Measurements from ENCODE around the gene ERCC2. TPM values are rescaled to one million over a fixed set of nuclear protein-coding genes. Genes with fewer than 3 reads are reported as not detected.
"Not testable (repeated sequence)": the region's sequence is repeated elsewhere in the genome, so short reads cannot be mapped to it uniquely, and the experiment has no call there.

The ERCC2 gene
- total RNA-seq, 1 donor from 2014 or later, result 39.4 TPM

GRCh38 chr19:45334881-45335280, 35.5 kb downstream of the ERCC2 start:
- not testable (repeated sequence) for DNase-seq (ENCODE audit: low read depth, low spot score)

GRCh38 chr19:45333609-45334303, 36.6 kb downstream of the ERCC2 start:
- DNase-seq (ENCODE audit: low read depth, low spot score), result no peak

- no peak for DNase-seq (ENCODE audit: low read depth, low spot score)
Observed at GRCh38 chr19:45331411-45331810, 39.0 kb downstream of the ERCC2 start.

- DNase-seq (ENCODE audit: low read depth, low spot score), result no peak
Observed at GRCh38 chr19:45327404-45328143, 42.8 kb downstream of the ERCC2 start.

- no peak for DNase-seq (ENCODE audit: low read depth, low spot score)
Observed at GRCh38 chr19:45324349-45324907, 45.9 kb downstream of the ERCC2 start.

- no peak for DNase-seq (ENCODE audit: low read depth, low spot score)
Observed at GRCh38 chr19:45323671-45324081, 46.7 kb downstream of the ERCC2 start.

GRCh38 chr19:45322744-45323281, 47.6 kb downstream of the ERCC2 start, which contains the start of gene CKM:
CKM (minus strand) TSS chr19:45322875; CDS start chr19:45319713, 3,162 bp downstream.
- DNase-seq (ENCODE audit: low read depth, low spot score), result no peak

GRCh38 chr19:45322311-45322710, 48.1 kb downstream of the ERCC2 start:
- DNase-seq (ENCODE audit: low read depth, low spot score), result no peak

- no peak for DNase-seq (ENCODE audit: low read depth, low spot score)
Observed at GRCh38 chr19:45321848-45322247, 48.5 kb downstream of the ERCC2 start.

- no peak for DNase-seq (ENCODE audit: low read depth, low spot score)
Observed at GRCh38 chr19:45320997-45321775, 49.2 kb downstream of the ERCC2 start.

GRCh38 chr19:45315304-45315703, 55.1 kb downstream of the ERCC2 start:
- no peak for DNase-seq (ENCODE audit: low read depth, low spot score)

- DNase-seq (ENCODE audit: low read depth, low spot score), result no peak
Observed at GRCh38 chr19:45314708-45315245, 55.6 kb downstream of the ERCC2 start.

GRCh38 chr19:45312285-45312684, 58.1 kb downstream of the ERCC2 start:
- not testable (repeated sequence) for DNase-seq (ENCODE audit: low read depth, low spot score)

GRCh38 chr19:45311621-45312020, 58.8 kb downstream of the ERCC2 start:
- no peak for DNase-seq (ENCODE audit: low read depth, low spot score)

GRCh38 chr19:45309322-45309721, 61.1 kb downstream of the ERCC2 start:
- not testable (repeated sequence) for DNase-seq (ENCODE audit: low read depth, low spot score)

GRCh38 chr19:45307361-45307760, 63.0 kb downstream of the ERCC2 start:
- no peak for DNase-seq (ENCODE audit: low read depth, low spot score)

- no peak for DNase-seq (ENCODE audit: low read depth, low spot score)
Observed at GRCh38 chr19:45306518-45307027, 63.8 kb downstream of the ERCC2 start.

GRCh38 chr19:45306040-45306439, 64.3 kb downstream of the ERCC2 start:
- no peak for DNase-seq (ENCODE audit: low read depth, low spot score)

GRCh38 chr19:45305421-45305820, 65.0 kb downstream of the ERCC2 start:
- no peak for DNase-seq (ENCODE audit: low read depth, low spot score)

GRCh38 chr19:45305007-45305406, 65.4 kb downstream of the ERCC2 start:
- no peak for DNase-seq (ENCODE audit: low read depth, low spot score)
